ENCODE results near the gene NAT16.
"Not testable (repeated sequence)": the region's sequence is repeated elsewhere in the genome, so short reads cannot be mapped to it uniquely, and the experiment has no call there.

The NAT16 gene

DNA sequence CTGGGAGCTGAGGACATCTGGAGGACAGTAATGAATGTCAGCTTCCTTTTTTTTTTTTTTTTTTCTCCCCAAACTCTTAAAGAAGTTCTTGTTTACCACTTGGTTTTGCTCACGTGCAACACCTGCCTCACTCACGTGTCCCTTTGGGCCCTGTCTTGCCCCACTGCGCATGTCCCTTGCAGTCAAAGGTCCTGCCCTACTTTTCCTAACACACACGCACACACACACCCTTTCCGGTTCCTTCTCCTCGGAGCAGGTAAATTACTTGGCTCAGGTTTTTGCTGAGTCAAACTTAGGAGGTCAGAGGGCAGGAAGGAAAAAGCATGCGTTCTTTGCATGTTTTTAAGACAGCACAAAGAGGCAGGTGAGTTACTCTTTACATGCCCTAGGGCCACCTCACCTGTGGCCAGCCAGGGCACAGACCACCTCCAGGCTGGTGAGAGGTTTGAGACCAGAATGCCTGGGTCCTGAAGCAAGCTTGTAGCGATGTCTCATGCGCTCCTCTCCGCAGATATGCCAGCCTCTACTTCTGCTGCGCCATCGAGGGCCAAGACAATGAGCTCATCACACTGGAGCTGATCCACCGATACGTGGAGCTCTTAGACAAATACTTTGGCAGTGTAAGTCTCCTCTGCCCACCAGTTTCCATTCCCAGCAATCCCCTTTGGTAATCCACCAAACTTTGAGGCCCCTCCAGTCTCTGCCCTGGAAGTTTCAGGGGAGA, 23.1 kb downstream of the NAT16 start:
- no peak for DNase-seq

DNA sequence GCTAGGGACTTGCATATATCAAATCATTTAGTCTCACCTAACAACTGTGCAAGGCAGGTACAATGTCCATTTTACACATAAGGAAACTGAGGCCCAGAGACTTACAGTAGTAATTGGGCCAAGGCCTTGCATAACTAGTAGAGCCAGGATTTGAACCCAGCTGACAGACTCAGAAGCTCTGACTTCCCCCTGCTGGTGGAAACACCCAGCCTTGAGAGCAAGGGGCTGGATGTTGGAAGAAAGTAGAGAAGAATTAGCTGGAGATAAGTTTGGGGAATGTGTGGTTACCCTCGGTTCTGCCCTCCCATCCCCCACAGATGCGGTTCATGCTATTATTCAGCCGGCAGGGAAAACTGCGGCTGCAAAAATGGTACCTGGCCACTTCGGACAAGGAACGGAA, 23.8 kb downstream of the NAT16 start:
- no peak for DNase-seq

DNA sequence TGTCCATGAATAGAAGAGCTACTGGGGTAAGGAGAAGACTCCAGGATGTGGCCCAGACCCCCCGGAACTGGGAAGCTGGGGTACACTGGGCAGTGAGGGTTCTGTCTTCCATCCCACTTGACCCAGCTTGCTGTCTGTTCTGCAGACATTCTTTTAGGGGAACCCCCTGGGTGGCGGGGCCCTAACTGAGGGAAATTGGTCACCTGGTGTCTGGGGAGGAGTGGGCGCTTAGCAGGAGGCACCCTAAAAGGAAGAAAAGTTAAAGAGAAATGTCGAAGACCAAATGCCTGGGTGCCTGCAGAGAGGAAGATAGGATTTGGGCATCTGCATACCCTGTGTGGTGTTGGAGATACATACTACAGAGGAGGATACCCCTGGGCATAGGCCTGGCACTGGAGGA, 24.8 kb downstream of the NAT16 start:
- DNase-seq, result no peak

DNA sequence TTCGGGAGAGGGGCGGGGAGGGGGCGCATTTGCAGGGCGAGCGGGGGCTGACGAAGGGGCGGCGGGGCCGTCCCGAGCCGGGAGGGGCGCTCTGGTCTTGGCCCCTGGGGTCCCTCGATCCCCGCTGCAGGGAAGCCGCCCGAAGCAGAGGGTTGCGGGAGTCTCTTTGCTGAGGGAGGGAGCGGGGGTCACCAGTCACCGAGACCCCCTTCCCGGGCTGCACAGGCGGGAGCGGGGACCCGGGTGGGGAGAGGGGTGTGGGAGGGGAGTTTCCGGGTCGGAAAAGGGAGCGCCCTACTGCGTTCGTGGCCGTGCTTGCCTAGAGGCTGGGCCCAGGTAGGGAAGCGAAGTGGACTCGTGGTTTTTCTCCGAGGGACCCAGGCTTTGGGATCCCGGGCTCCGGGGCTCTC, 25.4 kb downstream of the NAT16 start:
- DNase-seq, result no peak

DNA sequence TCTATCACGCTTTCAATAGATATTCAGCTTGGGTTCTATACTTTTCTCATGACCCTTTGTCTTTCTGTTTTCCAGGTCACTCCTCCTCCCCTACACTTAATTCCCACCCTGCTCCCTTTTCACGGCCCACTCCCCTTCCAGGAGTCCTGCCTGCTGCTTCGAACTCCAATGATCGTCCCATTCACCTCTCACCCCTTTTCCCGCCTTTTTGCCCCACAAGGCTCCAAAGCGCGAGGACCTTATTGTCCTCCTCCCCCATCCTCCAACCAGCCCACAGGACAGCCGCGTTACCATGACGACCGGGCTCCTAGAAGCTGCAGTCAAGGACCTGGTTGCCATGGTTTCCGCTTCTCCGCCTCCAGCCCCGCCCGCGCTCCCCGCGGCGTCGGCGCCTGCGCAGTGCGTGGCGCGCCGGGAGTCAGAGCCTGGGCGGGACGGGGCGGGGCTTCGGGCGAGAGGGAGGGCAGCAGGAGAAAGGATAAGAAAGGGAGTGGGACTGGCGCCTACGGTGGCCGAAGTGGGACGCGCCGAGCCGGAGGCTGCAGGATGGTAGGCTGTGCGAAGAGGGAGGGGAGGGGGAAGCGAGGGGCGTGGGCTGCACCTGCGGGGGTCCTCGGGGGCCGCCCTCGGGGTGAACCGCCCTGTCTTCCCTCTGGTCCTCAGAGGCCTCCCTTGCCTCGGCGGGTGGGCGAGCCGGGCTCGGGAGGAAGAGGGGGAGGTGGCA, 26.0 kb downstream of the NAT16 start, which contains the start of gene AP1S1:
AP1S1 (plus strand) TSS at position 508 of the 724 bp plus-strand sequence; CDS start at position 547, 39 bp downstream.
- DNase-seq, result peak; percentile 28

DNA sequence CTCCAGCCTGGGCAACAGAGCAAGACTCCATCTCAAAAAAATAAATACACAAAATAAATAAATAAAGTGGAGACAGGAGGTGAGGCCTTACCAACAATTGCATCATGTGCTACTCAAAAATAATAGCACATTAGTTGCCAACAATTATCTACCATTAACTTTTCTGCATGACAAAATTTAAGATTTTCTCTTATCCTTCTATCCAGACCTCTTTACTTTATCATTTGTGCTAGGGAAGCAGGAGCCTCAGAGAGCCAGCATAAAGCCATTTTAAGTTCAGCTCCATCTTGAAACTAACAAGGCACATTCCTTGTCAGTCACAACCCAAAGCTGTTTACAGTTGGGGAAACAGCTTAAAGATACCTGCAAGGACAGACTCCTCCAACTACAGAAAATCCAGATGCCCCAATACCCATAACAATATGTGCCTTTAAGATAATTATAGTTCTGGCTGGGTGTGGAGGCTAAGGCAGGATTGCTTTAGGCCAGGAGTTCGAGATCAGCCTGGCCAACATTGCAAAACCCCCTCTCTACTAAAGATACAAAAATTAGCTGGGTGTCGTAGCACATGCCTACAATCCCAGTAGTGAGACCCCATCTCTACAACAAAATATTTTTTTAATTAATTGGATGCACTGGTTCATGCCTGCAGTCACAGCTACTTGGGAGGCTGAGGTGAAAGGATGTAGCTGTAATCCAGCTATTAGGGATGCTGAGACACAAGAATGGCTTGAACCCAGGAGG, 28.0 kb downstream of the NAT16 start:
- DNase-seq, result no peak

DNA sequence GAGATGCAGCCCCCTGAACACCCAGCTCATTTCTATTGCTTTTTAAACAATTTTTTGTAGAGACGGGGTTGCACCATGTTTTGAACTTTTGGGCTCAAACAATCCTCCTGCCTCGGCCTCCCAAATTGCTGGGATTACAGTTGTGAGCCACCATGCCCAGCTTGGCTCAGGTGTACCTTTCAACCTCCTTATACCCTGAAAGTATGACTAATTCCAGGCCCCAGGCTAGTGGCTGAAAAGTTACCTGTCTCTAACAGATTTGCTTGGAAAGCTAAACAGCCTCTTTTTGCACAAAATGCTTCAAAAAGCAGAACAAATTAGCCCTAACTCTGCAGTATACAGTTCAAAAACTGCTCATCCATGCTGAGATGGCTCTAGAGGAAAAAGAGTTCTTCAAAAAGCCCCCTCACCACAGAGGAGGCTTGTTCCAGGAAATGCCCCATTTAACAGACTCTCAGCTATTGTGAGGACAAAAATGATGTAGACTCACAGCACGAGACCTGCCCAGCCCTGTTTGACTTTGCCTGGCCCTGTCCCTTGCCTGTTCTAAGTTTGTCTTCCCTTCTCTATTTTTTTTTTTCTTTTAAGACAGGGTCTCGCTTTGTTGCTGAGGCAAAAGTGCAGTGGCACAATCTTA, 39.2 kb downstream of the NAT16 start:
- no peak for DNase-seq

DNA sequence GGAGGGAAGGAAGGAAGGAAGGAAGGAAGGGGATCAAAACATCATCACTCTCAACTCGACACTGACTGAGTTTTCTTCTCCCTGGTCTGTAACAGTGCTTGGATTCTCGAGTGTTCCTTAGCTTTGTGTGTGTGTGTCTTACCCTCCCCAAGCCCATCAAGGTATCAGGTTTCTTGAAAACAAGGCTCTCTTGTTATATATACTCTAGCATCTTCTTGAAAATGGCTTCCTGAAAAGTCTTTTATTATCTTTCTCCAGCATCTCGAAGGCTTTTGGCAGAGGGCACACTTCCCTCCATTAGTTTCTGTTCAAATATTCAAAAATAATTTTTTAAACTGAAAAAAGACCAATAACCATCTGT, 39.8 kb downstream of the NAT16 start:
- no peak for DNase-seq

DNA sequence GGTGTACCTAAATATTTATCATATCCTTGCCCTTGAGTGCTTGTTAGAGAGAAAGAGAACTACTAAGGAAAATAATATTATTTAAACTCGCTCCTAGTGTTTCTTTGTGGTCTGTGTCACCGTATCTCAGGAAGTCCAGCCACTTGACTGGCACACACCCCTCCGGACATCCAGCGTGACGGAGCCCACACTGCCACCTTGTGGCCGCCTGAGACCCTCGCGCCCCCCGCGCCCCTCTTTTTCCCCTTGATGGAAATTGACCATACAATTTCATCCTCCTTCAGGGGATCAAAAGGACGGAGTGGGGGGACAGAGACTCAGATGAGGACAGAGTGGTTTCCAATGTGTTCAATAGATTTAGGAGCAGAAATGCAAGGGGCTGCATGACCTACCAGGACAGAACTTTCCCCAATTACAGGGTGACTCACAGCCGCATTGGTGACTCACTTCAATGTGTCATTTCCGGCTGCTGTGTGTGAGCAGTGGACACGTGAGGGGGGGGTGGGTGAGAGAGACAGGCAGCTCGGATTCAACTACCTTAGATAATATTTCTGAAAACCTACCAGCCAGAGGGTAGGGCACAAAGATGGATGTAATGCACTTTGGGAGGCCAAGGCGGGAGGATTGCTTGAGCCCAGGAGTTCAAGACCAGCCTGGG, 41.8 kb downstream of the NAT16 start:
- DNase-seq, result no peak

DNA sequence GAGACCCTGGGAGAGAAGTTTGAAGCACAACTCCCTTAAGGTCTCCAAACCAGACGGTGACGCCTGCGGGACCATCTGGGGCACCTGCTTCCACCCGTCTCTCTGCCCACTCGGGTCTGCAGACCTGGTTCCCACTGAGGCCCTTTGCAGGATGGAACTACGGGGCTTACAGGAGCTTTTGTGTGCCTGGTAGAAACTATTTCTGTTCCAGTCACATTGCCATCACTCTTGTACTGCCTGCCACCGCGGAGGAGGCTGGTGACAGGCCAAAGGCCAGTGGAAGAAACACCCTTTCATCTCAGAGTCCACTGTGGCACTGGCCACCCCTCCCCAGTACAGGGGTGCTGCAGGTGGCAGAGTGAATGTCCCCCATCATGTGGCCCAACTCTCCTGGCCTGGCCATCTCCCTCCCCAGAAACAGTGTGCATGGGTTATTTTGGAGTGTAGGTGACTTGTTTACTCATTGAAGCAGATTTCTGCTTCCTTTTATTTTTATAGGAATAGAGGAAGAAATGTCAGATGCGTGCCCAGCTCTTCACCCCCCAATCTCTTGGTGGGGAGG, 42.4 kb downstream of the NAT16 start:
- no peak for DNase-seq

DNA sequence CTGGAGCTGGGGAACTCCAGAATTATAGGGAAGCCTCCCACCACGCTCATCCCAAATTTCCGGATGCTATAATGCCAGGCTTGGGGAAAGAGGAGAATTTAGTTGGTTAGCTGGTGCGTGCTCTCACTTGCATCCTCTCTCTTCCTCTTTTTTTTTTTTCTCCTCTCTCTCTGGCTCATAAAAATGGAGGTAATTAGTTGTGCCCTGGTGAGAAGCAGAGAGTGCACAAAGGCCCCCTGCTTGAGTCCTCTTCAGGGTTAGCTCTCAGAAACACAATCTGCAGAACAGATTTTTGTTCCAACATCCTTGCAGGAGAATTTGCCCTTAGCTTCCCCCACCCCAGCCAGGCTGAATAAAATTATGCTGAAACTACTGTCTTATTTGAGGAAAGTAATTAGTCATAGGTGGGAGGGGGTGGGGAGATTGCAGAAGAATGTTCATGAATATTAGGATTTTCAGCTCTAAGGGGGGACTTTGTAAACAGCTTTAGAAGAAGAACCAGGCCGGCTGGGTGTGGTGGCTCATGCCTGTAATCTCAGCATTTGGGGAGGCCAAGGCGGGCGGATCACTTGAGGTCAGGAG, 45.6 kb downstream of the NAT16 start:
- no peak for DNase-seq

DNA sequence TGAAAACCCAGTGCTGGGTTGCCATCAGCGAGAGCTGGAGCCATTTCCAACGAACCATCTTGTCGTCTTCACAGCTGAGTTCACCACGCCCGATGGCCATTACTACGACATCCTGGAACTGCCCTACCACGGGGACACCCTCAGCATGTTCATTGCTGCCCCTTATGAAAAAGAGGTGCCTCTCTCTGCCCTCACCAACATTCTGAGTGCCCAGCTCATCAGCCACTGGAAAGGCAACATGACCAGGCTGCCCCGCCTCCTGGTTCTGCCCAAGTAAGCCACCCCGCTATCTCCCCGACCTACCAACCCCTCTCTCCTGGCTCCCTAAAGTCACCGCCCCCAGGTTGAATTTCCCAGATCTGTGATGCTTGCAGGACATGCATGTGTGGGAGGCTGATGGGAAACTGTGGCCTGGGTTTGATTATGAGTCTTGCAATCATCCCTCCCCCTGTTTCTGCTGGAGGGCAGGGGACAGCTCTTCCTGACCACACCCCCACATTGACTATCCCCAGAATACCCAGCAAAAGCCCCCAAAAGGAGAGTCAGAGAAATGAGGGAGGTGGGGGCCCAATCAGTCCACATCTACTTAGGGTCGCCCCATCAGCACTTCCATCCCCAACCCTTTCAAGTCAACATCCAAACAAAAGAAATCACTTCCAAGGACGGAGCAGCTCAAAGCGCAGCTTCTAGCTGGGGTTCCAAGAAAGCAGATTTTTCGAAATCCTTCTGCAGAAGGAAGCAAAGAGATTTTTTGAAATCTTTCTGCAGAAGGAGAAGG, 46.3 kb downstream of the NAT16 start:
- no peak for DNase-seq

DNA sequence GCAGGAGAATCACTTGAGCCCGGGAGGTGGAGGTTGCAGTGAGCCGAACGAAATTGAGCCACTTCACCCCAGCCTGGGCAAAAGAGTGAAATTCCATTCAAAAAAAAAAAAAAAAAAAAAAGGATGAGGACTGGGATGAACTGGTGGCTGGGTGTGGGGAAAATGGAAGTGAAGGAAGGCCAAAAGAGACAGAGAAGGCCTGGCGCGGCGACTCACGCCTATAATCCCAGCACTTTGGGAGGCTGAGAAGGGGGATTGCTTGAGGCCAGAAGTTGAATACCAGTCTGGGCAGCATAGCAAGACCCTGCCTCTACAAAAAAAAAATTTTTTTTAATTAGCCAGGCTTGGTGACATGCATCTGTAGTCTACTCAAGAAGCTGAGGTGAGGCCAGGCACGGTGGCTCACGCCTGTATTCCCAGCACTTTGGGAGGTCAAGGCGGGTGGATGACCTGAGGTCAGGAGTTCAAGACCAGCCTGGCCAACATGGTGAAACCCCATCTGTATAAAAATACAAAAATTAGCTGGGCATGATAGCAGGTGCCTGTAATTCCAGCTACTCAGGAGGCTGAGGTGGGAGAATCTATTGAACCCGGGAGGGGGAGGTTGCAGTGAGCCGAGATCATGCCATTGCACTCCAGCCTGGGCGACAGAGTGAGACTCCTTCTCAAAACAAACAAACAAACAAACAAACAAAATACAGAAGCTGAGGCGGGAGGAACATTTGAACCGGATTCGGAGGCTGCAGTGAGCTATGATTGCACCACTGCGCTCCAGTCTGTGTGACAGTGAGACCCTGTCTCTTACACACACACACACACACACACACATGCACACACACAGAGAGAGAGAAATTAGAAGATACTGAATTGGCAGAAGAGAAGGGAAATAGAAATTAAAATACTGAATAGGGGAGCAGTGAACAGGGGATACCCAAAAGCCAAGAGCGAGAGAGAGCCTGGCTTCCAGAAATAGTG, 47.2 kb downstream of the NAT16 start:
- not testable (repeated sequence) for DNase-seq

DNA sequence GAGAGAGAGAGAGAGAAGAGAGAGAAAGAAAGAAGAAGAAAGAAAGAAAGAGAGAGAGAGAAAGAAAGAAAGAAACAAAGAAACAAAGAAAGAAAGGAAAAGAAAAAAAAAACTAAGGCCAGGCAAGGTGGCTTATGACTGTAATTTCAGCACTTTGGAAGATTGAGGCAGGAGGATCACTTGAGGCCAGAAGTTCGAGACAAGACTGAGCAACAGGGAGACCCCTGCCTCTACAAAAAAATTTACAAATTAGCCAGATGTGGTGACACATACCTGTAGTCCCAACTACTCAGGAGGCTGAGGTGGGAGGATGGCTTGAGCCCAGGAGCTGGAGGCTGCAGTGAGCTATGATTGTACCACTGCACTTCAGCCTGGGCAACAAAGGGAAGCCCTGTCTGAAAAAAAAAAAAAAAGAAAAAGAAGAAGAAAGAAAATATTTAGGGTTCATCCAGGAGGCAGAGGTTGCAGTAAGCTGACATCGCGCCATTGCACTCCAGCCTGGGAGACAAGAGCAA, 50.4 kb downstream of the NAT16 start:
- DNase-seq, result no peak

DNA sequence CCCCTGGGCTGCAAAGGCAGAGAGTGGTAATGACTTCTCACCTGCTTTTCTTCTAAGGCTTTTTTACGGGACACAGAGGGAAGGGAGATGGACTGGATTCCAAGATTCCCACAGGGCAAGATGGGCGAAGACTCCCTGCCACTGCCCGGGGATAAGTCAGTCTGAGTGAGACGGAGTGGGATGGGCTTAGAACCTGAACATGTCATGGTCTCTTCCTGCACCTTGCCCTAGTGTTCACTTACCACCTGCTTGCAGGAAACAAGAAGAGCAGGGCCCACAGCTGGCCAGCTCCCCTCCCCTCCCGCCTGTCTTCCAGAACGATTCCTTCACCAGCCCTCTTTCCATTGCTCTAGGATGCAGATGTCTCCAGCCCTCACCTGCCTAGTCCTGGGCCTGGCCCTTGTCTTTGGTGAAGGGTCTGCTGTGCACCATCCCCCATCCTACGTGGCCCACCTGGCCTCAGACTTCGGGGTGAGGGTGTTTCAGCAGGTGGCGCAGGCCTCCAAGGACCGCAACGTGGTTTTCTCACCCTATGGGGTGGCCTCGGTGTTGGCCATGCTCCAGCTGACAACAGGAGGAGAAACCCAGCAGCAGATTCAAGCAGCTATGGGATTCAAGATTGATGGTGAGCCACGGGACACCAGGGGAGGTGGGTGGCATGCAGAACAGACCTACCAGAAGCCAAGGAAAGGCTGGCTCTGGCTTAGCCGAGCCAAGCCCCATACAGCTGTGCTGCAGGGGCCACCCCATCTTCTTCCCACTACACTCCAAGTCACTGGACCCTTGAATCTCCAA, 51.9 kb downstream of the NAT16 start:
- DNase-seq, result no peak

DNA sequence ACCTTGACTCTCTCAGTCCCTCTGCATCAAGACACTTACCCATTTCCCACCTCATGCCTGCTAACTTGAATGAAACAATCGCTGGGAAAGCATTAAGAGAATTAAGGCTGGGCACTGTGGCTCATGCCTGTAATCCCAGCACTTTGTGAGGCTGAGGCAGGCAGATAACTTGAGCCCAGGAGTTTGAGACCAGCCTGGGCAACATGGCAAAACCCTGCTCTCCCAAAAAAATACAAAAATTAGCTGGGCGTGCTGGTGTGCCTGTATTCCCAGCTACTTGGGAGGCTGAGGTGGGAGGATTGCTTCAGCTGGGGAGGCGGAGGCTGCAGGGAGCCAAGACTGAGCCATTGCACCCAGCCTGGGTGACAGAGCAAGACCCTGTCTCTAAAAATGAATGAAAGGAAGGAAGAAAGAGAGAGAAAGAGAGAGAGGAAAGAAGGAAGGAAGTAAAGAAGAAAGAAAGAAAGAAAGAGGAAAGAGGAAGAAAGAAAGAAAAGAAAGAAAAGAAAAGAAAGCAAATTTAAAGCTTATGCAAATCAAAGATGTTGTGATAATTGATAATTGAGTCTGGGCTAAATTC, 52.5 kb downstream of the NAT16 start:
- no peak for DNase-seq

DNA sequence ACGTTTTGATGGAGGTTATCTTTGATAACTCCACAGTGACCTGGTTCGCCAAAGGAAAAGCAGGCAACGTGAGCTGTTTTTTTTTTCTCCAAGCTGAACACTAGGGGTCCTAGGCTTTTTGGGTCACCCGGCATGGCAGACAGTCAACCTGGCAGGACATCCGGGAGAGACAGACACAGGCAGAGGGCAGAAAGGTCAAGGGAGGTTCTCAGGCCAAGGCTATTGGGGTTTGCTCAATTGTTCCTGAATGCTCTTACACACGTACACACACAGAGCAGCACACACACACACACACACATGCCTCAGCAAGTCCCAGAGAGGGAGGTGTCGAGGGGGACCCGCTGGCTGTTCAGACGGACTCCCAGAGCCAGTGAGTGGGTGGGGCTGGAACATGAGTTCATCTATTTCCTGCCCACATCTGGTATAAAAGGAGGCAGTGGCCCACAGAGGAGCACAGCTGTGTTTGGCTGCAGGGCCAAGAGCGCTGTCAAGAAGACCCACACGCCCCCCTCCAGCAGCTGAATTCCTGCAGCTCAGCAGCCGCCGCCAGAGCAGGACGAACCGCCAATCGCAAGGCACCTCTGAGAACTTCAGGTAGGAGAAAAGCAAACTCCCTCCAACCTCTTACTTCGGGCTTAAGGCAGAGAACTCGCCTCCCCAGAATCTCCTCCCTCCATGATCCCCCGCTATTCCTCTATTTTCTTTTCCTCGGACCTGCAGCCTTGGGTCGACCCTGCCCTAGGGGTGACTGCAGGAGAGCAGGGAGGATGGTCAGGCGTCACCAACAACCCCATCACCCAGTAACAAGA, 53.2 kb downstream of the NAT16 start, which contains the start of gene SERPINE1:
SERPINE1 (plus strand) TSS at position 454 of the 809 bp plus-strand sequence. CDS start 1,290 bp downstream, outside the sequence.
- DNase-seq, result no peak

All from KG1 (cell line).